DND-41 (cell line): ENCODE measurements around the gene PTPRK.
A peak's percentile ranks its signal among the peaks of the same experiment; 100 is the strongest.

Experiments used
- ATAC-seq: fragments of 200-7000 bp; cut with Tn5 transposase; 3 replicates; pipeline ENCODE4 v1.9.1; 2021; ENCODE audit warnings: low read depth; ENCODE audit not compliant: insufficient read depth
- DNase-seq: peaks from one replicate; pipeline ENCODE4 v3.0.0-alpha.2; 2020
- H2AFZ ChIP-seq: 2 replicates; pipeline ENCODE4 v1.6.0; 2012; ENCODE audit warnings: low read depth, low read length
- H3K27ac ChIP-seq: 2 replicates; pipeline ENCODE4 v1.5.1; 2012; ENCODE audit warnings: low read length, inconsistent platforms
- H3K27me3 ChIP-seq: fragments of 200-600 bp; sonication (generic); 2 replicates; pipeline ENCODE4 v1.6.0; 2012; ENCODE audit warnings: low read length, mild to moderate bottlenecking, inconsistent platforms; ENCODE audit not compliant: insufficient read depth, poor library complexity
- H3K36me3 ChIP-seq: 2 replicates; pipeline ENCODE4 v1.5.1; 2012; ENCODE audit warnings: low read length, inconsistent platforms; ENCODE audit not compliant: insufficient read depth
- H3K4me1 ChIP-seq: 2 replicates; pipeline ENCODE4 v1.5.1; 2012; ENCODE audit warnings: mild to moderate bottlenecking, low read length; ENCODE audit not compliant: insufficient read depth
- H3K4me2 ChIP-seq: 2 replicates; pipeline ENCODE4 v1.6.0; 2012; ENCODE audit warnings: mild to moderate bottlenecking, moderate library complexity, low read length, inconsistent platforms; ENCODE audit not compliant: insufficient read depth
- H3K4me3 ChIP-seq, 2 experiments: fragments of 200-600 bp in 1 of 2; shearing (Covaris generic) in 1 of 2; 2 replicates each; pipeline ENCODE4 v1.5.1; 2012 to 2016; ENCODE audit warnings: inconsistent platforms in 2 of 2, low read length in 2 of 2, mild to moderate bottlenecking in 2 of 2, low read depth in 1 of 2, moderate library complexity in 1 of 2
- H3K79me2 ChIP-seq: 2 replicates; pipeline ENCODE4 v1.6.0; 2012; ENCODE audit warnings: low read length, inconsistent platforms; ENCODE audit not compliant: insufficient read depth
- H3K9ac ChIP-seq: 2 replicates; pipeline ENCODE4 v1.6.0; 2012; ENCODE audit warnings: low read depth, mild to moderate bottlenecking, inconsistent platforms, low read length, moderate library complexity
- H3K9me3 ChIP-seq: 2 replicates; pipeline ENCODE4 v1.5.1; 2012; ENCODE audit warnings: low read length, moderate library complexity, mild to moderate bottlenecking, inconsistent platforms; ENCODE audit not compliant: insufficient read depth, severe bottlenecking
- H4K20me1 ChIP-seq: 2 replicates; pipeline ENCODE4 v1.6.0; 2012; ENCODE audit warnings: low read length; ENCODE audit not compliant: insufficient read depth
- EZH2 ChIP-seq: IDR thresholded peaks from 3 replicates; pipeline ENCODE4 v1.6.1; 2012; ENCODE audit warnings: borderline replicate concordance, low read depth, mild to moderate bottlenecking, moderate library complexity, low read length, inconsistent platforms; ENCODE audit not compliant: severe bottlenecking
- TF ChIP-seq, protein P1 (sequence below): IDR thresholded peaks from 2 replicates; pipeline ENCODE4 v1.5.1; 2012; ENCODE audit warnings: borderline replicate concordance, low read length, moderate library complexity, mild to moderate bottlenecking; ENCODE audit not compliant: poor library complexity, severe bottlenecking; ENCODE audit errors: extremely low read depth

Gene PTPRK

DNA sequence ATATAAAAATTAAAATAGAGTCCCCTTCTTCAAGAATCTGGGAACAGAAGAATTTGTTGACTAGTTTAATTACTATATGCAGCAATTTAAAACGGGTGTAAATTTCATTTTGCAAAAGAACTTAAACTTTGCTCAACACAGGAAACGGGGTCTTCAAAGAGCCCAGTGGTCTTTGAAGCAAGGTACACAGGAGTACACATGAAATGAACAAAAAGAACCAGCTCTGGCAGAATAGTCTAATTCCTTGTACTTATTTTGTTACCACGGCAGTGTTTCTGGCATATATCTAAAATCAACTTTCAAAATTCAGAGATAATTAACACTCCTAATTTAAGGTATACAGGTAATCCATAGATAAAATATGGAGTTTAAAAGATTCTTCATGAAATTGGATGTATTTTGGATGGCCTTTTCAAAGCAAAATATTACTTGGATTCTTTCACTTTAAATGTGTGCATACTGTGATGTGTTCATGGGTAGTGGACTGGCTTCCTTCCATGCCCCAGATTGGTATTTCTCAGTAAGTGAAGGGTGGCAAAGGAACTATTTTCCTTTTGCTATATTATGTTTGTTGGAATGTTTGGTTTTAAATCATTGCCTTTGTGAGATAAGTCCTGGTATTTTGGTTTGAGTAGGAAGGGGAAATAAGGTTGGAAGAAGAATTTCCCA, 522.8 kb downstream of the PTPRK start:
- ATAC-seq, result peak; percentile 91
- peak overlapping the region; percentile 26; the same call in 1 of the 2 replicates for H3K9ac ChIP-seq
- no peaks in the 10 kb centered on the region for H3K79me2 ChIP-seq
- H4K20me1 ChIP-seq, result no peaks in the 10 kb centered on the region
- H3K4me1 ChIP-seq, result peaks cover 25% of the 10 kb centered on the region
- H3K36me3 ChIP-seq, result no peaks in the 10 kb centered on the region
- H3K4me2 ChIP-seq, result peak overlapping the region; percentile 61
- H3K27ac ChIP-seq, result peak overlapping the region; percentile 72
- H3K27me3 ChIP-seq, result no peaks in the 10 kb centered on the region
- TF ChIP-seq, protein P1, sequence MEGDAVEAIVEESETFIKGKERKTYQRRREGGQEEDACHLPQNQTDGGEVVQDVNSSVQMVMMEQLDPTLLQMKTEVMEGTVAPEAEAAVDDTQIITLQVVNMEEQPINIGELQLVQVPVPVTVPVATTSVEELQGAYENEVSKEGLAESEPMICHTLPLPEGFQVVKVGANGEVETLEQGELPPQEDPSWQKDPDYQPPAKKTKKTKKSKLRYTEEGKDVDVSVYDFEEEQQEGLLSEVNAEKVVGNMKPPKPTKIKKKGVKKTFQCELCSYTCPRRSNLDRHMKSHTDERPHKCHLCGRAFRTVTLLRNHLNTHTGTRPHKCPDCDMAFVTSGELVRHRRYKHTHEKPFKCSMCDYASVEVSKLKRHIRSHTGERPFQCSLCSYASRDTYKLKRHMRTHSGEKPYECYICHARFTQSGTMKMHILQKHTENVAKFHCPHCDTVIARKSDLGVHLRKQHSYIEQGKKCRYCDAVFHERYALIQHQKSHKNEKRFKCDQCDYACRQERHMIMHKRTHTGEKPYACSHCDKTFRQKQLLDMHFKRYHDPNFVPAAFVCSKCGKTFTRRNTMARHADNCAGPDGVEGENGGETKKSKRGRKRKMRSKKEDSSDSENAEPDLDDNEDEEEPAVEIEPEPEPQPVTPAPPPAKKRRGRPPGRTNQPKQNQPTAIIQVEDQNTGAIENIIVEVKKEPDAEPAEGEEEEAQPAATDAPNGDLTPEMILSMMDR, result no peak
- TF ChIP-seq EZH2, result no peak
- DNase-seq, result peak; percentile 36
- peak overlapping the region; percentile 72 for H2AFZ ChIP-seq
- H3K9me3 ChIP-seq, result no peaks in the 10 kb centered on the region
- peak overlapping the region in 1 of 2 experiments; percentile 39; a peak in 2 of 4 replicates for H3K4me3 ChIP-seq

DNA sequence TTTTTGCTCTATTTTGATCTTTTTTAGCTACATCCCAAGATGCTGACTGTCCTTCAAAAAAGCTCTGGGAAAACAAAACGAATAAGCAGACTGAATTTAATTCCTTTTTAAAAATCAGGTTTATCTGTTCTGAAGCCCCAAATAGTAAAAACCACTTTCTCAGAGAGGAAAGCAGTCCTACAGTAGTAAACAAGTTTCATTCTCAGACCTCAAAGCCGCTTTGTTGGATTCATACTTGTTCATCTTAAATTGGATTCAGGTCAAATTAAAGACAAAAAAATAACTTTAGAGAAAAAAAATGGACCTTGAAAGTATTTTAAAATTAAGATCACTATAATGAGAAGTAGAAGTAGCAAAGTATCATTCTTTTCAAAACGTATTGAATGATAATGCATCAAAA, 523.5 kb downstream of the PTPRK start:
- TF ChIP-seq, protein P1, result no peak
- TF ChIP-seq EZH2, result no peak
- H2AFZ ChIP-seq, result peak overlapping the region; percentile 72
- no peaks in the 10 kb centered on the region for H3K9me3 ChIP-seq
- 0 out of 2 replicates have a peak overlapping the region, but pooled peaks have one; percentile 26 for H3K9ac ChIP-seq
- ATAC-seq, result no peak
- peak overlapping the region; percentile 72 for H3K27ac ChIP-seq
- no peak overlapping the region for H3K4me3 ChIP-seq
- H3K4me1 ChIP-seq, result peaks cover 25% of the 10 kb centered on the region
- H4K20me1 ChIP-seq, result no peaks in the 10 kb centered on the region
- peak overlapping the region; percentile 61; the same call in 1 of the 2 replicates for H3K4me2 ChIP-seq
- no peak for DNase-seq
- H3K27me3 ChIP-seq, result no peaks in the 10 kb centered on the region
- no peaks in the 10 kb centered on the region for H3K36me3 ChIP-seq
- no peaks in the 10 kb centered on the region for H3K79me2 ChIP-seq

DNA sequence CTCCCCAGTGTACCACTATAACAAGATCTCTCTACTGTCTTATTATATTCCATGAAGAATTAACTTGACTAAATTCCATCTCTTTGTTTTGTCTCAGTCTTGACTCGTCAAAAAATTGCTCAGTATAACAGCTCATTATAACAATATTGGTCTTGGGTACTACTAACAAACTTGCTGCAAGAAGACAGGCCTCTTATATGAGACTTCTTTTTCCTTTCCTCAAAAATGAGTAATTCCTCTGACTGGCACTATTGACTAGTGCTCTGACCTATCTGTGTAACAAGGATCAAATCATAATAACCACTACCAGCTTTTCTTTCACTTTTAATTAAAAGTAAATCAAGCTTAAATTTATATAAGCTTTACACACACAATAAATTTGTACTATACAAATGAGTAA, 528.3 kb downstream of the PTPRK start:
- Histone ChIP-seq H3K4me3 (no peak overlapping the region), H3K4me2 (no peak overlapping the region), H3K9me3 (no peaks in the 10 kb centered on the region), H4K20me1 (no peaks in the 10 kb centered on the region), H3K36me3 (no peaks in the 10 kb centered on the region), H3K79me2 (no peaks in the 10 kb centered on the region), H3K27ac (no peak overlapping the region), H3K4me1 (peaks cover 5% of the 10 kb centered on the region), H3K27me3 (no peaks in the 10 kb centered on the region), H3K9ac (no peak overlapping the region), H2AFZ (no peak overlapping the region)
- ATAC-seq (no peak), DNase-seq (no peak)
- TF ChIP-seq, protein P1, result no peak
- no peak for TF ChIP-seq EZH2
